GM12891 (cell line): Measurements from ENCODE around the gene SCAMP2.

ENCODE experiments used
- PAX5 ChIP-seq: IDR thresholded peaks from 2 replicates; pipeline ENCODE4 v1.6.1; 2011; ENCODE audit warnings: low read length, moderate library complexity, mild to moderate bottlenecking; ENCODE audit not compliant: insufficient read depth, severe bottlenecking
- POLR2A ChIP-seq: IDR thresholded peaks from 2 replicates; pipeline ENCODE4 v1.6.1; 2011; ENCODE audit warnings: low read depth, low read length, control low read depth
- POLR2AphosphoS5 ChIP-seq: IDR thresholded peaks from 2 replicates; pipeline ENCODE4 v1.6.1; 2011; ENCODE audit warnings: low read depth, low read length, control low read depth
- POU2F2 ChIP-seq: IDR thresholded peaks from 2 replicates; pipeline ENCODE4 v1.6.1; 2011; ENCODE audit warnings: low read depth, mild to moderate bottlenecking, control low read depth, low read length, moderate library complexity
- TAF1 ChIP-seq: IDR thresholded peaks from 2 replicates; pipeline ENCODE4 v1.6.1; 2011; ENCODE audit warnings: low read depth, low read length, control low read depth

- TF ChIP-seq PAX5 (no peak), POLR2A (no peak), TAF1 (no peak), POLR2AphosphoS5 (no peak), POU2F2 (no peak)
Observed at GRCh38 chr15:74802862-74803447, 70.2 kb downstream of the SCAMP2 start.
